ENCODE results near the gene EDIL3. TPM values are rescaled to one million over a fixed set of nuclear protein-coding genes. Genes with fewer than 3 reads are reported as not detected.

EDIL3 gene
- total and polyA plus RNA-seq, 2 of the 8 experiments (the other 6 are each of a cell fraction or from before 2014, with no cell fraction given) = 14.7 to 47.2 TPM

- no peaks in the 10 kb centered on the region for H3K79me2 ChIP-seq (ENCODE audit: control insufficient read depth in 1 of 2, insufficient read depth in 2 of 2, low read length in 2 of 2)
- no peak overlapping the region for H3K4me2 ChIP-seq (ENCODE audit: insufficient read depth in 1 of 2, low read depth in 2 of 2, low read length in 2 of 2)
- CTCF ChIA-PET (ENCODE audit: partially characterized antibody) = no interaction called here
- H3K36me3 ChIP-seq (ENCODE audit: control insufficient read depth in 2 of 4, insufficient read depth in 4 of 4, low read length in 3 of 4) = no peaks in the 10 kb centered on the region
- H4K8ac ChIP-seq (ENCODE audit: extremely low read depth, insufficient read depth, low read length) = no peak overlapping the region
- no peak overlapping the region for H4K91ac ChIP-seq (replicated peaks; ENCODE audit: insufficient read length, low read length)
- no peak overlapping the region for H2BK15ac ChIP-seq (ENCODE audit: low read length)
- H3K14ac ChIP-seq (ENCODE audit: insufficient read length) = no peak overlapping the region
- no peak overlapping the region for H2BK20ac ChIP-seq (ENCODE audit: low read length)
- H2BK5ac ChIP-seq (ENCODE audit: low read depth, low read length) = no peak overlapping the region
- no peak overlapping the region for H4K5ac ChIP-seq (ENCODE audit: insufficient read length, low read depth, low read length)
- H3K23me2 ChIP-seq (ENCODE audit: low read depth, low read length) = no peaks in the 10 kb centered on the region
- no peaks in the 10 kb centered on the region for H3K27me3 ChIP-seq (replicated peaks in 1 of 4; ENCODE audit: control insufficient read depth in 3 of 4, extremely low read depth in 1 of 4, insufficient read depth in 3 of 4, low read length in 3 of 4)
- FAIRE-seq = no peak
- H3K23ac ChIP-seq (ENCODE audit: insufficient read length) = no peak overlapping the region
- POLR2A ChIA-PET (ENCODE audit: partially characterized antibody) = no interaction called here
- no peak overlapping the region for H3K9ac ChIP-seq (replicated peaks in 1 of 4; ENCODE audit: extremely low read depth in 1 of 4, low read depth in 3 of 4, low read length in 3 of 4)
- no peak overlapping the region for H2AK5ac ChIP-seq (ENCODE audit: low read depth, low read length)
- H3K79me1 ChIP-seq (ENCODE audit: low read depth, low read length) = no peaks in the 10 kb centered on the region
- no peak overlapping the region for H3K27ac ChIP-seq (ENCODE audit: low read depth, low read length)
- no peak overlapping the region for H2BK12ac ChIP-seq (ENCODE audit: low read depth, low read length)
- no peaks in the 10 kb centered on the region for H4K20me1 ChIP-seq (replicated peaks in 1 of 2; ENCODE audit: control insufficient read depth in 1 of 2, insufficient read depth in 2 of 2, low read length in 2 of 2)
- DNase-seq (ENCODE audit: low read depth in 1 of 2, low spot score in 2 of 2) = no peak
- no peak overlapping the region for H3K4ac ChIP-seq (replicated peaks; ENCODE audit: insufficient read length, low read depth, low read length)
- no peak overlapping the region for H3K18ac ChIP-seq (ENCODE audit: extremely low read depth, low read length)
- no peaks in the 10 kb centered on the region for H3K4me1 ChIP-seq (replicated peaks in 1 of 4; ENCODE audit: control insufficient read depth in 3 of 4, insufficient read depth in 4 of 4, low read length in 3 of 4)
- WGBS, 2 experiments (ENCODE audit: extremely low coverage in 1 of 2, insufficient coverage in 1 of 2, insufficient read length in 1 of 2, insufficient replicate concordance in 2 of 2, low coverage in 1 of 2, low lambda C conversion rate in 2 of 2, missing lambda C conversion rate in 1 of 2) = 97% methylated on average over 2 of the region's 2 CpGs; no CpG with 5 or more reads in 1 of the 2 experiments
- H2AFZ ChIP-seq (ENCODE audit: low read length) = no peak overlapping the region
- H3K9me3 ChIP-seq (ENCODE audit: insufficient read depth in 2 of 2, low read depth in 1 of 2, low read length in 1 of 2) = no peaks in the 10 kb centered on the region
- H3K56ac ChIP-seq (replicated peaks; ENCODE audit: insufficient read length, low read depth, low read length) = no peak overlapping the region
- no peak overlapping the region for H3K4me3 ChIP-seq (ENCODE audit: extremely low read depth in 1 of 4, insufficient read depth in 2 of 4, low read depth in 3 of 4, low read length in 4 of 4)
- no peak overlapping the region for H2BK120ac ChIP-seq (replicated peaks; ENCODE audit: low read depth, low read length)
- TF ChIP-seq ZNF274 (IDR thresholded peaks at IDR 0.05; ENCODE audit: borderline replicate concordance, extremely low read depth, low read length) (no peak), CBX8 (IDR thresholded peaks at IDR 0.05; ENCODE audit: borderline replicate concordance, low read depth, low read length) (no peak), YY1 (IDR thresholded peaks at IDR 0.05; ENCODE audit: low read depth, low read length) (no peak), FOSL1 (IDR thresholded peaks at IDR 0.05; ENCODE audit: insufficient read depth, low read depth, low read length) (no peak), JUND (IDR thresholded peaks at IDR 0.05; ENCODE audit: low read length) (no peak), SP2 (IDR thresholded peaks at IDR 0.05; ENCODE audit: low read length) (no peak), CREB1 (IDR thresholded peaks at IDR 0.05) (no peak), SIN3A (conservative IDR thresholded peaks at IDR 0.05 in 1 of 2, IDR thresholded peaks at IDR 0.05 in 1 of 2; ENCODE audit: low read depth in 1 of 2, low read length in 2 of 2) (no peak), POLR2AphosphoS5 (IDR thresholded peaks at IDR 0.05; ENCODE audit: low read depth, low read length) (no peak), EZH2 (IDR thresholded peaks at IDR 0.05; ENCODE audit: low read depth, low read length, severe bottlenecking) (no peak), ATF3 (IDR thresholded peaks at IDR 0.05; ENCODE audit: insufficient read depth, low read depth, low read length) (no peak), NRF1 (IDR thresholded peaks at IDR 0.05; ENCODE audit: low read depth, low read length) (no peak), RAD21 (IDR thresholded peaks at IDR 0.05 in 1 of 2, conservative IDR thresholded peaks at IDR 0.05 in 1 of 2; ENCODE audit: low read depth in 2 of 2, low read length in 2 of 2) (no peak), TEAD4 (IDR thresholded peaks at IDR 0.05; ENCODE audit: low read depth, low read length) (no peak)
Measured at GRCh38 chr5:83895860-83896259, 488.8 kb downstream of the EDIL3 start.

All from H1 (cell line).